ENCODE measurements around the gene OR10T2.
"Not testable (repeated sequence)": the region's sequence is repeated elsewhere in the genome, so short reads cannot be mapped to it uniquely, and the experiment has no call there.

Gene OR10T2

GRCh38 chr1:158398818-158399514 lies at the start of gene OR10T2:
TSS of gene OR10T2 (minus strand) at chr1:158399466. CDS start at chr1:158399466, 0 bp downstream.
- no peak for DNase-seq (ENCODE audit: low spot score)

- no peak for DNase-seq (ENCODE audit: low spot score)
Measured at GRCh38 chr1:158445376-158445775, 46.1 kb upstream of the OR10T2 start.

- DNase-seq (ENCODE audit: low spot score), result no peak
Measured at GRCh38 chr1:158434741-158435140, 35.5 kb upstream of the OR10T2 start.

- not testable (repeated sequence) for DNase-seq (ENCODE audit: low spot score)
Measured at GRCh38 chr1:158430163-158430562, 30.9 kb upstream of the OR10T2 start.

- DNase-seq (ENCODE audit: low spot score), result no peak
Measured at GRCh38 chr1:158426137-158426536, 26.9 kb upstream of the OR10T2 start, which contains the start of gene OR10K2. TSS of gene OR10K2 (minus strand) at chr1:158426237. CDS start at chr1:158420866, 5,371 bp downstream.

- no peak for DNase-seq (ENCODE audit: low spot score)
Measured at GRCh38 chr1:158425027-158425426, 25.8 kb upstream of the OR10T2 start.

- DNase-seq (ENCODE audit: low spot score), result no peak
Measured at GRCh38 chr1:158422212-158422611, 22.9 kb upstream of the OR10T2 start.

GRCh38 chr1:158417586-158417985 lies 18.3 kb upstream of the OR10T2 start:
- DNase-seq (ENCODE audit: low spot score), result no peak

GRCh38 chr1:158414651-158415345 lies 15.5 kb upstream of the OR10T2 start:
- DNase-seq (ENCODE audit: low spot score), result no peak

GRCh38 chr1:158407092-158407491 lies 7.8 kb upstream of the OR10T2 start:
- no peak for DNase-seq (ENCODE audit: low spot score)

- DNase-seq (ENCODE audit: low spot score), result no peak
Measured at GRCh38 chr1:158400871-158401270, 1.6 kb upstream of the OR10T2 start.

GRCh38 chr1:158396646-158397045 lies 2.6 kb downstream of the OR10T2 start:
- no peak for DNase-seq (ENCODE audit: low spot score)

- no peak for DNase-seq (ENCODE audit: low spot score)
Measured at GRCh38 chr1:158393476-158393875, 5.8 kb downstream of the OR10T2 start.

GRCh38 chr1:158391099-158391498 lies 8.2 kb downstream of the OR10T2 start:
- no peak for DNase-seq (ENCODE audit: low spot score)

GRCh38 chr1:158390331-158390730 lies 8.9 kb downstream of the OR10T2 start:
- DNase-seq (ENCODE audit: low spot score), result no peak

- no peak for DNase-seq (ENCODE audit: low spot score)
Measured at GRCh38 chr1:158374860-158375259, 24.4 kb downstream of the OR10T2 start.

- DNase-seq (ENCODE audit: low spot score), result not testable (repeated sequence)
Measured at GRCh38 chr1:158374101-158374500, 25.2 kb downstream of the OR10T2 start.

GRCh38 chr1:158371188-158371953 lies 27.9 kb downstream of the OR10T2 start:
- DNase-seq (ENCODE audit: low spot score), result no peak

GRCh38 chr1:158366783-158367182 lies 32.5 kb downstream of the OR10T2 start:
- no peak for DNase-seq (ENCODE audit: low spot score)

GRCh38 chr1:158362941-158363340 lies 36.3 kb downstream of the OR10T2 start:
- DNase-seq (ENCODE audit: low spot score), result no peak

- no peak for DNase-seq (ENCODE audit: low spot score)
Measured at GRCh38 chr1:158362482-158362881, 36.8 kb downstream of the OR10T2 start.

- no peak for DNase-seq (ENCODE audit: low spot score)
Measured at GRCh38 chr1:158357441-158357840, 41.8 kb downstream of the OR10T2 start.

GRCh38 chr1:158356616-158357015 lies 42.6 kb downstream of the OR10T2 start:
- DNase-seq (ENCODE audit: low spot score), result no peak
